Suprapubic skin (tissue), 3 donors: Measurements from ENCODE around the gene EPHB3.

Experiments
- CTCF ChIP-seq, 2 donors: fragments of 200-600 bp in 1 of 2; fragments of 450-650 bp in 1 of 2; sonication (generic) in 1 of 2; IDR thresholded peaks; one replicate each; pipeline ENCODE4 v1.5.1; 2016 to 2019; ENCODE audit warnings: antibody characterized with exemption in 2 of 2, mild to moderate bottlenecking in 1 of 2, moderate library complexity in 1 of 2
- POLR2A ChIP-seq, 2 donors: fragments of 450-650 bp; IDR thresholded peaks; one replicate each; pipeline ENCODE4 v1.6.1; 2017; ENCODE audit warnings: antibody characterized with exemption in 2 of 2, mild to moderate bottlenecking in 2 of 2, moderate library complexity in 2 of 2

DNA sequence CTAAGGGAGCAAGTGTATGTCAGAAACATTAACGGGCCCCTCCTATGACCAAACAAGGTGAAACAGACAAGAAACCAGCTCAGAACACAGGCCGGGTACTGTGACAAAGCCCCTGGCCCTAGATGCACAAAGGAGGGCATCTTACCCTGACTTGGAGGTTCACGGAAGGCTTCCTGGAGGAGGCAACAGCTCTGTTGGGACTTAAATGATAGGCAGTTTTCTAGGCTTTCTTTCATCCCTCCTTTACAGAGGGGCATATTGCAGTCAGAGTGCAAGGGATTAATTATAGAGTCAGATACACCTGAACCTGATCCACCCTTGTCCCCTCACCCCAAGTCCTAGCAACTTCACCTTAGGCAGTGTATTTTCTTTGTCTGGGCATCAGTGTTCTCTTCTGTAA, 8.4 kb downstream of the EPHB3 start:
- TF ChIP-seq CTCF (IDR thresholded peaks at IDR 0.05) (no peak), POLR2A (IDR thresholded peaks at IDR 0.05) (no peak)
